Measurements from ENCODE around the gene SNX4.

The SNX4 gene

DNA sequence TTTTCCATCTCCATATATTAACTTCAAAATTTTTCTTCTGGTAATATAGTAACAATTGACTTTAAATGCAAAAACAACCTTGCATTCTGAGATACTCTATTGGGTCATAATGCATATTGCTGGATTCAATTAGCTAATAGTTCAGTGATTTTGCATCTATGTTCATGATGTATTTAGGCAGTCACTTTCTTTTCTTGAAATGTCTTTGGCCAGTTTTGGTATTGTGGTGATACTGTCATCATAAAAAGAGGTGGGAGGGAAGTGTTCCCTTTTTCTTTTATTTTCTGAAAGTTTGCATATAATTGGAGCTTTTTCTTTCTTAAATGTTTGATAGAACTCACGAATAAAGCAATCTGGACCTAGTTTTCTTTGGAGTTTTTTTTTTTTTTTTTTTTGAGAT, 77.5 kb downstream of the SNX4 start:
- Histone ChIP-seq H3K9ac (ENCODE audit: low read depth, low read length) (no peak overlapping the region), H3K79me2 (ENCODE audit: insufficient read depth, low read length) (no peaks in the 10 kb centered on the region), H3K4me1 (ENCODE audit: insufficient read depth, low read length) (no peaks in the 10 kb centered on the region), H2AFZ (ENCODE audit: low read depth, low read length) (no peak overlapping the region), H3K4me2 (ENCODE audit: insufficient read depth, low read length) (no peak overlapping the region), H3K9me3 (ENCODE audit: insufficient read depth, low read length, severe bottlenecking) (no peaks in the 10 kb centered on the region), H3K27me3 (ENCODE audit: insufficient read depth, low read length, poor library complexity) (no peaks in the 10 kb centered on the region), H3K27ac (ENCODE audit: low read length) (no peak overlapping the region), H3K4me3 (ENCODE audit: low read depth in 1 of 2, low read length in 2 of 2) (no peak overlapping the region), H3K36me3 (ENCODE audit: insufficient read depth, low read length) (peaks cover 25% of the 10 kb centered on the region), H4K20me1 (ENCODE audit: insufficient read depth, low read length) (no peaks in the 10 kb centered on the region)
- ATAC-seq (ENCODE audit: insufficient read depth, low read depth) (no peak), DNase-seq (no peak)
- no peak for TF ChIP-seq EZH2 (IDR thresholded peaks at IDR 0.05; ENCODE audit: borderline replicate concordance, low read depth, low read length, severe bottlenecking)
- TF ChIP-seq, protein P1, sequence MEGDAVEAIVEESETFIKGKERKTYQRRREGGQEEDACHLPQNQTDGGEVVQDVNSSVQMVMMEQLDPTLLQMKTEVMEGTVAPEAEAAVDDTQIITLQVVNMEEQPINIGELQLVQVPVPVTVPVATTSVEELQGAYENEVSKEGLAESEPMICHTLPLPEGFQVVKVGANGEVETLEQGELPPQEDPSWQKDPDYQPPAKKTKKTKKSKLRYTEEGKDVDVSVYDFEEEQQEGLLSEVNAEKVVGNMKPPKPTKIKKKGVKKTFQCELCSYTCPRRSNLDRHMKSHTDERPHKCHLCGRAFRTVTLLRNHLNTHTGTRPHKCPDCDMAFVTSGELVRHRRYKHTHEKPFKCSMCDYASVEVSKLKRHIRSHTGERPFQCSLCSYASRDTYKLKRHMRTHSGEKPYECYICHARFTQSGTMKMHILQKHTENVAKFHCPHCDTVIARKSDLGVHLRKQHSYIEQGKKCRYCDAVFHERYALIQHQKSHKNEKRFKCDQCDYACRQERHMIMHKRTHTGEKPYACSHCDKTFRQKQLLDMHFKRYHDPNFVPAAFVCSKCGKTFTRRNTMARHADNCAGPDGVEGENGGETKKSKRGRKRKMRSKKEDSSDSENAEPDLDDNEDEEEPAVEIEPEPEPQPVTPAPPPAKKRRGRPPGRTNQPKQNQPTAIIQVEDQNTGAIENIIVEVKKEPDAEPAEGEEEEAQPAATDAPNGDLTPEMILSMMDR (IDR thresholded peaks at IDR 0.05; ENCODE audit: borderline replicate concordance, extremely low read depth, low read length, poor library complexity, severe bottlenecking): no peak

DNA sequence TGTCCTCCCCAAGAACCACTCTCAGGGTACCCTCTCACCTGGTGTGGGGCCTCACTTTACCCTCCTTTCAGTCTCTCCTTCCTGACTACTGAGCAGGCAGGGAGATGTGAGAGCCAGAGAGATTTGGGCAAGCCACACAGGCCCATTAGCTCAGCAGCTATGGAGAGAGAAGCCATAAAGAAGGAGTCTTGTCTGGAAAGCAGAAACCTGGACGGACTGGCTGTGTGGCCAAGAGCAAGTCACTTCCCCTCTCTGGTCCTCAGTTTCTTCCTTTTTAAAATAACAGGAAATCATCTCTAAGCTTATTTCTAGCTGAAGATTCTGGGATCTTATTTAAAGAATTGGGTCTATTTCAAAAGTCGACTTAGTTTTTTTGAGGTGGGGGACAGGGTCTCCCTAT, 79.0 kb downstream of the SNX4 start:
- no peaks in the 10 kb centered on the region for H3K27me3 ChIP-seq (ENCODE audit: insufficient read depth, low read length, poor library complexity)
- no peaks in the 10 kb centered on the region for H3K9me3 ChIP-seq (ENCODE audit: insufficient read depth, low read length, severe bottlenecking)
- H2AFZ ChIP-seq (ENCODE audit: low read depth, low read length): no peak overlapping the region
- ATAC-seq (ENCODE audit: insufficient read depth, low read depth) (0 out of 3 replicates have a peak, but pooled peaks have one; percentile 33), DNase-seq (no peak)
- H3K27ac ChIP-seq (ENCODE audit: low read length): no peak overlapping the region
- H3K36me3 ChIP-seq (ENCODE audit: insufficient read depth, low read length): peaks cover 10% of the 10 kb centered on the region; the same call in 1 of the 2 replicates
- H3K9ac ChIP-seq (ENCODE audit: low read depth, low read length): no peak overlapping the region
- H3K4me3 ChIP-seq (ENCODE audit: low read depth in 1 of 2, low read length in 2 of 2): no peak overlapping the region
- H4K20me1 ChIP-seq (ENCODE audit: insufficient read depth, low read length): no peaks in the 10 kb centered on the region
- no peak overlapping the region for H3K4me2 ChIP-seq (ENCODE audit: insufficient read depth, low read length)
- H3K4me1 ChIP-seq (ENCODE audit: insufficient read depth, low read length): no peaks in the 10 kb centered on the region
- no peaks in the 10 kb centered on the region for H3K79me2 ChIP-seq (ENCODE audit: insufficient read depth, low read length)
- TF ChIP-seq EZH2 (IDR thresholded peaks at IDR 0.05; ENCODE audit: borderline replicate concordance, low read depth, low read length, severe bottlenecking): no peak
- TF ChIP-seq, protein P1 (IDR thresholded peaks at IDR 0.05; ENCODE audit: borderline replicate concordance, extremely low read depth, low read length, poor library complexity, severe bottlenecking): no peak

DNA sequence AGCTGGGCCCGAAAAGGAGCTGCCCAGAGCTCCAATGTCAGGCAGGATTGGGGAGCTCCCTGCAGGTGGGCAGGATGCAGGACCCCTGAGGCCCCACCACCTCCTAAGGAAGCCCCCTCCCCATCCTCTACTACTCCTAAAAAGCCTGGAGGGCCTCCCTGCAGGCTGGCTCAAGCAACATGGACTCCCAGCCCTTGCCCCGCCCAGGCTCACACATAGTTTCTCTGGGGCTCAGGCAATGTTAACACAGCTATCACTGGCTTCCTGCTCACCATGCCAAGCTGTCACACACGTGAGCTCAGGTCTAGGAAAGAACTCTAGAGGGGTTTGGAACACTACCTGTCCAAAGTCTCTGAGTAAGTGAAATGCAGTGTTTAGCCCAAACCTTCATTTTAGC, 79.4 kb downstream of the SNX4 start:
- H3K9me3 ChIP-seq (ENCODE audit: insufficient read depth, low read length, severe bottlenecking): no peaks in the 10 kb centered on the region
- H3K4me1 ChIP-seq (ENCODE audit: insufficient read depth, low read length): no peaks in the 10 kb centered on the region
- ATAC-seq (ENCODE audit: insufficient read depth, low read depth) (peak; percentile 27; the same call in 1 of the 3 replicates), DNase-seq (no peak)
- H3K9ac ChIP-seq (ENCODE audit: low read depth, low read length): no peak overlapping the region
- H3K27ac ChIP-seq (ENCODE audit: low read length): no peak overlapping the region
- H2AFZ ChIP-seq (ENCODE audit: low read depth, low read length): no peak overlapping the region
- no peaks in the 10 kb centered on the region for H3K79me2 ChIP-seq (ENCODE audit: insufficient read depth, low read length)
- no peak overlapping the region for H3K4me3 ChIP-seq (ENCODE audit: low read depth in 1 of 2, low read length in 2 of 2)
- H3K4me2 ChIP-seq (ENCODE audit: insufficient read depth, low read length): no peak overlapping the region
- no peak for TF ChIP-seq EZH2 (IDR thresholded peaks at IDR 0.05; ENCODE audit: borderline replicate concordance, low read depth, low read length, severe bottlenecking)
- TF ChIP-seq, protein P1 (IDR thresholded peaks at IDR 0.05; ENCODE audit: borderline replicate concordance, extremely low read depth, low read length, poor library complexity, severe bottlenecking): no peak
- H3K27me3 ChIP-seq (ENCODE audit: insufficient read depth, low read length, poor library complexity): no peaks in the 10 kb centered on the region
- H4K20me1 ChIP-seq (ENCODE audit: insufficient read depth, low read length): no peaks in the 10 kb centered on the region
- H3K36me3 ChIP-seq (ENCODE audit: insufficient read depth, low read length): peaks cover 8% of the 10 kb centered on the region; the same call in 1 of the 2 replicates
